Esophagus squamous epithelium (tissue), 5 donors: ENCODE data around the gene NEDD4L. TPM values are rescaled to one million over a fixed set of nuclear protein-coding genes. Genes with fewer than 3 reads are reported as not detected.
A peak's percentile ranks its signal among the peaks of the same experiment; 100 is the strongest.

Experiments used
- DNase-seq: peaks from one replicate; lab custom pipeline; 2025; lab: John Stamatoyannopoulos, UW
- H3K27ac ChIP-seq, 4 donors: fragments of 200-600 bp; sonication (generic); one replicate each; pipeline ENCODE4 v1.5.1; 2016 to 2019; ENCODE audit warnings: mild to moderate bottlenecking in 1 of 4
- H3K27me3 ChIP-seq, 4 donors: fragments of 200-600 bp; sonication (generic); 1 replicate in 3 of 4; 2 replicates in 1 of 4; pipeline versions ENCODE4 v1.5.1 to v1.6.0; 2017 to 2021; ENCODE audit warnings: antibody characterized with exemption in 1 of 4
- H3K36me3 ChIP-seq, 3 donors: fragments of 200-600 bp; sonication (generic); one replicate each; pipeline ENCODE4 v1.5.1; 2016 to 2019
- H3K4me1 ChIP-seq, 3 donors: fragments of 200-600 bp; sonication (generic); one replicate each; pipeline ENCODE4 v1.5.1; 2017 to 2019
- H3K4me3 ChIP-seq, 4 donors: fragments of 200-600 bp; sonication (generic); 1 replicate in 3 of 4; 2 replicates in 1 of 4; pipeline ENCODE4 v1.5.1; 2016 to 2019; ENCODE audit warnings: mild to moderate bottlenecking in 2 of 4, moderate library complexity in 1 of 4
- H3K9me3 ChIP-seq, 3 donors: fragments of 200-600 bp; sonication (generic); one replicate each; pipeline ENCODE4 v1.5.1; 2016 to 2019
- POLR2A ChIP-seq, 4 donors: fragments of 450-650 bp; IDR thresholded peaks; one replicate each; pipeline ENCODE4 v1.6.1; 2017; ENCODE audit warnings: antibody characterized with exemption in 4 of 4, mild to moderate bottlenecking in 4 of 4, moderate library complexity in 3 of 4
- WGBS, 2 donors: methylation state at CpG; one replicate each; pipeline ENCODE4 v1.1.5; 2018; 5-methylcytosine and 5-hydroxymethylcytosine counted together
- intact Hi-C: fragments of 100-400 bp; cut with DNase I; formaldehyde crosslinking; loops from one replicate; pipeline ENCODE4 v1.15.0; 2022
- total RNA-seq, 4 donors: library from RNA; depleted of rRNA; stranded (reverse); fragments of >200 nt; gene quantifications; one replicate each; pipeline ENCODE4 v1.1.0, GENCODE V29; 2016
- TF ChIP-seq, protein P1 (sequence below), 6 experiments: fragments of 450-650 bp in 4 of 6; fragments of 200-600 bp in 2 of 6; sonication (generic) in 2 of 6; IDR thresholded peaks; one replicate each; pipeline ENCODE4 v1.5.1; 2016 to 2019; ENCODE audit warnings: antibody characterized with exemption in 6 of 6, mild to moderate bottlenecking in 4 of 6, moderate library complexity in 4 of 6
- donor health status: DM: yes; HTN: yes; CAD: no.

Gene NEDD4L
- total RNA-seq, 4 donors from 2014 or later = 17.0 to 27.6 (median 21.9) TPM

DNA sequence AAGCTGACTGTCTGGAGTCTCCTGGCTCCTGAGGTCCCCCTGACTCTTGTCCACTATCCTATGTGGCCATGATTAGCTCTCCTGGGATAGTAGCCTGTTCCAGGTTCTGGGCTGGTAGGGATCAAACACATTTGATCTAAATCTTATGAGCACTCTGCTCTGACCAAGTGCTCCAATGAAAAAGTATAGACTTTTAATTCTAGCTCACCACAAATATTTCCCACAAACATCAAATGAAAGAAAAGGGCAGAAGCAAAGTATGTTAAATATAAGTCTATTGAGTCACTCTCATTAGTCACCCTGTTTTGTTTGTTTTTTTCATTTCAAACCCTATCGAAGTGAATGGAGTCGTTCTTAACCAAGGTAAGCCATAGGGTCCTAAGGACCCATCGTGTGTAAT is 39.7 kb upstream of the NEDD4L start:
- intact Hi-C loops = no loop called here
- Histone ChIP-seq H3K4me3 (no peak overlapping the region), H3K4me1 (peaks cover 0 to 10% (median 0%) of the 10 kb centered on the region in 3 donors), H3K9me3 (no peaks in the 10 kb centered on the region), H3K27me3 (no peaks in the 10 kb centered on the region), H3K27ac (no peak overlapping the region), H3K36me3 (no peaks in the 10 kb centered on the region)
- DNase-seq = no peak
- TF ChIP-seq POLR2A (IDR thresholded peaks at IDR 0.05) = no peak
- TF ChIP-seq, protein P1, sequence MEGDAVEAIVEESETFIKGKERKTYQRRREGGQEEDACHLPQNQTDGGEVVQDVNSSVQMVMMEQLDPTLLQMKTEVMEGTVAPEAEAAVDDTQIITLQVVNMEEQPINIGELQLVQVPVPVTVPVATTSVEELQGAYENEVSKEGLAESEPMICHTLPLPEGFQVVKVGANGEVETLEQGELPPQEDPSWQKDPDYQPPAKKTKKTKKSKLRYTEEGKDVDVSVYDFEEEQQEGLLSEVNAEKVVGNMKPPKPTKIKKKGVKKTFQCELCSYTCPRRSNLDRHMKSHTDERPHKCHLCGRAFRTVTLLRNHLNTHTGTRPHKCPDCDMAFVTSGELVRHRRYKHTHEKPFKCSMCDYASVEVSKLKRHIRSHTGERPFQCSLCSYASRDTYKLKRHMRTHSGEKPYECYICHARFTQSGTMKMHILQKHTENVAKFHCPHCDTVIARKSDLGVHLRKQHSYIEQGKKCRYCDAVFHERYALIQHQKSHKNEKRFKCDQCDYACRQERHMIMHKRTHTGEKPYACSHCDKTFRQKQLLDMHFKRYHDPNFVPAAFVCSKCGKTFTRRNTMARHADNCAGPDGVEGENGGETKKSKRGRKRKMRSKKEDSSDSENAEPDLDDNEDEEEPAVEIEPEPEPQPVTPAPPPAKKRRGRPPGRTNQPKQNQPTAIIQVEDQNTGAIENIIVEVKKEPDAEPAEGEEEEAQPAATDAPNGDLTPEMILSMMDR (IDR thresholded peaks at IDR 0.05) = no peak
- WGBS, 2 donors = 33 to 59% methylated on average over 3 of the region's 3 CpGs

DNA sequence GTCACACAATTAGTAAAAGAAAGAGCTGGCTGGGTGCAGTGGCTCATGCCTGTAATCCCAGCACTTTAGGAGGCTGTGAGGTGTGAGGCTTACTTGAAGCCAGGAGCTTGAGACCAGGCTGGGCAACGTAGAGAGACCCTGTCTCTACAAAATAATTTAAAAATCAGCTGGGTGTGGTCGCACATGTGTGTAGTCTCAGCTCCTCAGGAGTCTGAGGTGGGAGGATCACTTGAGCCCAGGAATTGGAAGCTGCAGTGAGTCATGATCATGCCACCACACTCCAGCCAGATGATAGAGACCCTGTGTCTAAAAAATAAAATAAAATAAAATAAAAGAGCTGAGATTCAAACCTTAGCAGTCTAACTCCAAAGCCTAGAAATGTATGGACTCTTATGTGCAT is 39.0 kb upstream of the NEDD4L start:
- no peak overlapping the region for H3K27ac ChIP-seq
- peaks cover 0 to 10% (median 0%) of the 10 kb centered on the region in 3 donors for H3K4me1 ChIP-seq
- H3K9me3 ChIP-seq = no peaks in the 10 kb centered on the region
- no peaks in the 10 kb centered on the region for H3K27me3 ChIP-seq
- H3K36me3 ChIP-seq = no peaks in the 10 kb centered on the region
- WGBS, 2 donors = 63 to 65% methylated on average over 1 to 2 of the region's 2 CpGs
- DNase-seq = no peak
- no peak overlapping the region for H3K4me3 ChIP-seq
- intact Hi-C loops = no loop called here
- TF ChIP-seq, protein P1 (IDR thresholded peaks at IDR 0.05) = no peak
- no peak for TF ChIP-seq POLR2A (IDR thresholded peaks at IDR 0.05)

DNA sequence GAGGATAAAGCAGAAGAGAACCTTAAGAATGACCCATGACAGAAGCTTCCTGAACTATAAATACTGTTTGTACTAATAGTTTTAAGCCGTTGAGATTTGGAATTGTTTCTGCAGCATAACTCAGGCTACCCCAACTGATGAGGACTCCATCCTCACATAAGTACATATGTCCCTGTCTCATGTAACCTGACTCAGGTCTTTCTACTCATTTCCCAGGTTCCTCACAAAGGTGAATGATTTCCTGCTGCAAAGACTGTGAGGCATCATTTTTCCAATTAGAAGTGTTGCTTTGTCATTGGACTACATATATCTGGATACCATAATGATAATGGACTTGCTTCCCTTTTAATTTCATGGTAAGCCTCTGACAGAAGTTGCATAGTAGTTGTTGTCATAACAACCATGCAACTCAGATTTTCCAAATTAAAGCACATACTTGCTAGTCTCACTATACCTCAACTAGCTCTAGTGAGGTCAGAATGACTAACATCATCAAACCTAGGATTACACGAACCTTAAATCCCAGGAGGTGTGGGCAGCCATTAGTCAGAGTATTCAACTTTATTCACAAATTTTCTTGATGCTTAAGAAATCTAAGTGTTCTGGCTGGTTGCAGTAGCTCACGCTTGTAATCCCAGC is 38.0 kb upstream of the NEDD4L start:
- peaks cover 0 to 10% (median 0%) of the 10 kb centered on the region in 3 donors for H3K4me1 ChIP-seq
- no peaks in the 10 kb centered on the region for H3K9me3 ChIP-seq
- whole genome bisulfite sequencing, 2 donors = 44 to 48% methylated on average over 3 of the region's 3 CpGs
- H3K27ac ChIP-seq = peak overlapping the region in 1 of 4 donors; percentile 29
- H3K36me3 ChIP-seq = no peaks in the 10 kb centered on the region
- DNase-seq = no peak
- TF ChIP-seq, protein P1 (IDR thresholded peaks at IDR 0.05) = no peak
- no peak for TF ChIP-seq POLR2A (IDR thresholded peaks at IDR 0.05)
- no peaks in the 10 kb centered on the region for H3K27me3 ChIP-seq
- intact Hi-C loops = no loop called here
- H3K4me3 ChIP-seq = no peak overlapping the region

DNA sequence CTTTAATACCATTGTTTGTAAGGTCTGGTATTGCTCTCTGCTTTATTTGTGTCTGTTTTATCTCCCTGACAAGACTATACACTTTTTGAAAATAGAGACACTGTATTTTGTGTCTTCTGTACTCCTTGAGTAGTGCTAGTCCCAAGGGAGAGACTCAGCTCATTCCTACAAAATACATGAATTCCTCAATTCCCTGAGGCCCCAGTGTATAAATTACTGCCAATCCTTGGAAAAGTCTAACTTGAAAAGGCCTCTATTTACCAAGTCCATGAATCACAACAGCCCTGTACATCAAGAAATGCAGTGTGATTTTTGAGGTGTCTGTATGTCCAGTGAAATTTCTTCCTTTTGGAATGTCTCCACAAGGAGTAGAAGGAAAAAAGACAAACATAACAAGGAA is 34.9 kb upstream of the NEDD4L start:
- DNase-seq = no peak
- no peak overlapping the region for H3K4me3 ChIP-seq
- H3K9me3 ChIP-seq = no peaks in the 10 kb centered on the region
- H3K36me3 ChIP-seq = no peaks in the 10 kb centered on the region
- TF ChIP-seq, protein P1 (IDR thresholded peaks at IDR 0.05) = no peak
- TF ChIP-seq POLR2A (IDR thresholded peaks at IDR 0.05) = no peak
- no peaks in the 10 kb centered on the region for H3K27me3 ChIP-seq
- intact Hi-C loops = no loop called here
- H3K27ac ChIP-seq = no peak overlapping the region
- peaks cover 0 to 29% (median 6%) of the 10 kb centered on the region in 3 donors for H3K4me1 ChIP-seq

DNA sequence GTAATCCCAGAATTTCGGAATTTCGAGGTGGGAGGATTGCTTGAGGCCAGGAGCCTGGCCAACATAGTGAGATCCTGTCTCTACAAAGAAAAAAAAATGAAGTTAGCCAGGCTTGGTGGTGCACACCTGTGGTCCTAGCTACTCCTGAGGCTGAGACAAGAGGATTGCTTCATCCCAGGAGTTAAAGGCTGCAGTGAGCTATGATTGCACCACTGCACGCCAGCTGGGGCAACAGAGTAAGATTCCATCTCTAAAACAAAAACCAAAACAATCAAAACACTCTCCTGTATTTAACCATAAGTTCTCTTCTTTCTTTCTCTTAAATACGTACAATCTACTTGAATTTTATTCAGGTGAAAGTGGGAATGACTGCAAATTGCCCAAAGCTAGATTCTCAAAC is 33.8 kb upstream of the NEDD4L start:
- WGBS, 2 donors = 81 to 89% methylated on average over 3 to 4 of the region's 4 CpGs
- no peaks in the 10 kb centered on the region for H3K36me3 ChIP-seq

More for the DNA sequence above, 33.8 kb upstream of the NEDD4L start:
- Histone ChIP-seq H3K4me3 (no peak overlapping the region), H3K27ac (no peak overlapping the region), H3K9me3 (no peaks in the 10 kb centered on the region), H3K27me3 (no peaks in the 10 kb centered on the region), H3K4me1 (peaks cover 0 to 22% (median 6%) of the 10 kb centered on the region in 3 donors)
- intact Hi-C loops = no loop called here
- no peak for DNase-seq
- TF ChIP-seq, protein P1 (IDR thresholded peaks at IDR 0.05) = no peak
- no peak for TF ChIP-seq POLR2A (IDR thresholded peaks at IDR 0.05)
